Islet of Langerhans (tissue), 1 donor: ENCODE measurements around the gene NRXN2.

ENCODE experiments used
- FAIRE-seq: peaks from one replicate; lab custom pipeline; 2011; peaks lifted over from hg19 to GRCh38; lab: Jason Lieb, UNC

Gene NRXN2

DNA sequence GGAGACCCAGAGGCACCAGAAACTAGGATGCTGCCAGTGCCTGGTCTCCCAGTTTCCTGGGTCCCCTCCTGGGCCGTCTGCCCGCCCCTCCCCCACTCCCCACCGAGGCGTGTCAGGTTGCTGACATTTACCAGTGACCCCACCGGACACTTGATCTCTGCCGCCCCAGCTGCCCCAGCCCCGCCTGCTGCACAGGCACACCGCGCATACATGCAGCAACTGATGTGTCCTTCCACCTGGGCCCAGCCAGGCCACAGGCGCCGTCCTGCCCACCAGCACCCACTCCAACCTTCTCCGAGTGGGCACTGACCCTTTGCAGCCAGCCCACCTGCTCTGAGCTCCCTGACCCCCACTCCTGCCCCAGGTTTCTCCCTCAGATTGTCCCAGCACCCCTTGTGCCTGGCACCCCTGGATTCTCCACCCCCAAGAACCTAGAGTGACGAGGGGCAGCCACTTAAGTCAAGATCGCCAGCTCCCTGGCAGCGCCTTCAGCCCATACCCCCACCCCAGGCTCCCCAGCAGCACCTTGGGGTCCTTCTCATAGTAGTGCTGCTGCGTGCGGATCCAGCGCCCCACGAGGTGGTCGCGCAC lies 36.2 kb upstream of the NRXN2 start:
- FAIRE-seq, result no peak

DNA sequence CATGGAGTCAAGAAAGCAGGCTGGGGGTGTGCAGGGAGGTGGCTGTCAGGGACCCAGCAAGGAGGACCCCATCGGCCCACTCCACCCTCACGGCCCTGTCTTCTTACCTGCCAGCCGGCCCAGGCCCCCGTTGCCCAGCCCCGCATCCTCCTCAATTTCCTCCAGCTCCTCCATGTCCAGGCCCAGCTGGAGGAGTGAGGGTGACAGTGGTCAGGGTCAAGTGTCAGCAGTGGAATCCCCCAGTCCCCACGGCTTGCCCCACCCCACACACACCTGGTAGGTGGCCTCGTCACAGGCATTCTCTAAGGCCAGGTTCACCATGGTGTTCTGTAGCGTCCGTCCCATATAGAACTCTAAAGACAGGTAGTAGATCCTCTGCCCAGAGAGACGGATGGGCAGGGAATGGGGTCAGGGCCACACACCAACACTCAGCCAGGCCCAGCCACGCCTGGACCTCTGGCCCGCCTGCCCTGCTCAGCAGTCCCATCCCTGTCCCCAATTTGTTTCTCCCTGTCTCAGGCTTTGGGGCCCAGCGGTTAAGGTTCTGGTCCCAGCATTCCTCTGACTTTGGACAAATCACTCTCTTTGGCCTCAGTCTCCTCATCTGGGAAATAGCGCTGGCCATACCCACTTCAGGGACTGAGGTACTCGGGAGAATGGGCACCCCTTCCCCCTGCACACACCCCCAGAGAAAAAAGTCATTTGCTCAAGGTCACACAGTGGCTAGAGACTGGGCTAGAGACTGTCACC lies 35.5 kb upstream of the NRXN2 start:
- no peak for FAIRE-seq

DNA sequence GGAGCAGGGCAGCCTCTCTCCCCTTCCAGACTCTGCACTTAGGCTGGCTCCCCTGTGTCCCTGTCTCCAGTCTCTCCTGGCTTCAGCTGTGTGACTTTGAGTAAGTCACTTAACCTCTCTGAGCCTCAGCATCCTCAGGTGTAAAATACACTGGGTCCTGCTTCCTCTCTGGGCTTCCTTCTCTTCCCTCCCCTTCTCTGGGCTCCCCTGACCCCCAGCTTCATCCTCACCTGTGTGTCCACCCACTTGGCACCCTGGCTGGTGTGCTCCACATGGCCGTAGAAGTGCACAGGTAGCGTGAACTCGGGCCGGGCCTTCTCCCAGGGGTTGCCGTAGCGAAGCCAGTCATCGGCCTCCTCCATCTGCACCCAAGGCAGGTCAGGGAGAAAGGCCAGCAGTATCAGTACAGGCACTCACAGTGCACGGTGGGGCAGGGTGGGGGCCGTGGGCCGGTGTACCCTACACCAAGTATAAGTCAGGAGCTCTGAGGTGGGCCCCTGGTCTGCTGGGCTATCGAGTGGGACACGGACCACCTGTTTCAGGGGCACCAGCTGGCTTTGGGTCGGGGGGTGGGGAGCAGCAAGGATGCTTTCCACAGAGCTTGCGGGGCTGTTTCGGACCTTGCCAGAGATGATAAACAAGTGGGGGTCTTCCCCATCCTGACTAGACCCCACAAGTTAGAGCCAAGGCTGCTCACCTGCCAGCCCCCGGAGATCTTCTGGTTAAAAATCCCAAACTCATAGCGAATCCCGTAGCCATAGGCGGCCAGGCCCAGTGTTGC lies 34.7 kb upstream of the NRXN2 start:
- FAIRE-seq, result no peak

DNA sequence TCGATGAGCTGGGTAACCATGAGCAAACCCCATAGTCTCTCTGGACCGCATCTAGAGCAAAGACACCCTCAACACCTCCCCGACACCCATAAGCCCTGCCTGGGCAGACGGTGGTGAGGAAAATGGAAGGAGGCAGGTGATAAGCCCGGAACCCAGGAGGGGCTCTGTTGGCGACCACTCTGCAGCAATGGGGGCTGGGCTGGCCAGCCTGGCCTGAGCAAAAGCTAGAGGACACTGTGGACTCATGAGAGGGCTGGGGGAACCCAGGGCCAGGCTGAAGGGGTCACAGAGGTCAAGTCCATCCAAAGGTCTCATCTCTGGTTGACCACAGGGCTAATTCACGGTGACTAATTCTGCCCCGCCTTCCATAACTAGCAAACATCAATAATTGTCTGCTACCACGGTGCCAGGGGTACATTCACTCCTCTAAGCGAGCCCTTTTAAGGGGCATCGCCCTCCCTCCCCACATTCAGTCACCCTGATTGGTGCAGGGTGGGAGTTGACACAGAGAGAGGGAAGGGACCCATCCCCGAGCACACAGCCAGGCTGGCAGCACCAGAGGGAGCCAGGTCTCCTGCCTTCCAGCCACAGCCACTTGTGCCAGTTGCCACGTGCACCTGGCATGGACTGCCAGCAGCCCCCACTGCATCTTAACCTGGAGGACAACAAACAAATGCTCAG lies 32.8 kb upstream of the NRXN2 start:
- FAIRE-seq, result no peak

DNA sequence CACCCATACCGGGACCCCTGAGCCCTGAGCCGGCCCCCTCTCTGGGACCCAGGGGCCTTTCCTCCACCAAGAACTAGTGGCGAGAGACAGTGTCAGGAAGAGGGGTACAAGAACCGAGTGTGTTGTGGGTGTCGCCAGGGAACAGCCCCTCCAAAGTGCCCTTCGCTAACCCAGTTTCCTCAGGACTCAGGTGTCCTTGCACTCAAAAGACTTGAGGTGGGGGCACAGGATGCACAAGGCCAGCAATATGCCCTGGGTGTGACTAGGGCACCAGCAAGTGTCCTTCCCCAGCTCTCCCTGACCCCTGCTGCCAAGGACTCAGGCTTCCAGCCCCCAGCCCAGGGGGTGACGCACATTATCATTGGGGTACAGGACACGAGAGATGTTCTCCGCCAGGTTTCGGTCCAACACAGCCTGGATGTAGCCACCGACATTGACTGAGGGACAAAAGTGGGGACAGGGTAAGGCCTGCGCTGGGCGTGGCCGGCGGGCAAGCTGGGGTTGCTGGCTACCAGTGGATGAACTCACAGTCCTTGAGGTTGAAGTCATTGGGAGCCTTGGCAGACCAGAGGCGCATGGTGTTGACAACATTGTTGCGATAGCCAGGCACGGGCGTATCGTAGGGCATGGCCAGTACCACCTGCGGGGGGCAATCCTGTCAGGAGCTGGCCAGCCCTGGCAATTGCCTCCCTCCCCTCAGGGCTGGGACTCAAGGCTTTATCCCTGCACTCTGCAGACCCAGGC lies 32.1 kb upstream of the NRXN2 start:
- no peak for FAIRE-seq

DNA sequence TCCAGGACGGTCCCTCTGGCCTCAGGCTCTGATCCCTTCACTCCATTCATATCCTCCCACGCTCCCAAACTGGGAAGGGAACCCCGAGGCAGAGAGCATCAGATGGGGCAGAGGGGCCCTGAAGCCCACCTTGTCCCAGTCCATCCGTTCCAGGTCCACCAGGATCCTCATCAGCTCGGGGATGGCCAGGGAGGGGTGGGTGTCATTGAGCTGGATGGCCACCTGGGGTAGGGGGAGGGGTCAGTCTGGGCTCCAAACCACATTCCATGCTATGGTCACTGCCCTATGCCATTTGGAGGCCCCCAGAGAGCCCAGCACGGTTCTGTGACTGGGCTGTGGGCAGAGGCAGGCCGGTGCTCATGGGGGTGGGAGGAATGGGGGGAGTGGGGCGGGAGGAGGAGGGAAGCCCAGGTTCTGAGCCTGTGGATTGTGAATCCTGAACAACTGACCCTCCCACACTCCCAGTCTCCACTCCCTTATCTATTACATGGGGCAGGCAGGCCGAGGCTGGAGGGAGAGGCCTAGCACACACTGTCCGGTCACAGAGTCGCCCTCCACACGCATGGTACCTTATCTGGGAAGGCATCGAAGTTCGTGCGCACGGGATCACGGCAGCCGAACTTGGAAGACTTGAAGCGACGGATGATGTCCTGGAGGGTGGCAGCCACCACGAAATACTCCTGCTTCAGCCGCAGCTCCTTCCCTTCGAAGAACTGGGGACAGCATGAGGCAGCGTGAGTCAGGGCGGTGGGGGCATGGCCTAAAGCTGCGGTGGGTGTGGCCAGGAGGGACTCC lies 31.3 kb upstream of the NRXN2 start:
- FAIRE-seq, result no peak

DNA sequence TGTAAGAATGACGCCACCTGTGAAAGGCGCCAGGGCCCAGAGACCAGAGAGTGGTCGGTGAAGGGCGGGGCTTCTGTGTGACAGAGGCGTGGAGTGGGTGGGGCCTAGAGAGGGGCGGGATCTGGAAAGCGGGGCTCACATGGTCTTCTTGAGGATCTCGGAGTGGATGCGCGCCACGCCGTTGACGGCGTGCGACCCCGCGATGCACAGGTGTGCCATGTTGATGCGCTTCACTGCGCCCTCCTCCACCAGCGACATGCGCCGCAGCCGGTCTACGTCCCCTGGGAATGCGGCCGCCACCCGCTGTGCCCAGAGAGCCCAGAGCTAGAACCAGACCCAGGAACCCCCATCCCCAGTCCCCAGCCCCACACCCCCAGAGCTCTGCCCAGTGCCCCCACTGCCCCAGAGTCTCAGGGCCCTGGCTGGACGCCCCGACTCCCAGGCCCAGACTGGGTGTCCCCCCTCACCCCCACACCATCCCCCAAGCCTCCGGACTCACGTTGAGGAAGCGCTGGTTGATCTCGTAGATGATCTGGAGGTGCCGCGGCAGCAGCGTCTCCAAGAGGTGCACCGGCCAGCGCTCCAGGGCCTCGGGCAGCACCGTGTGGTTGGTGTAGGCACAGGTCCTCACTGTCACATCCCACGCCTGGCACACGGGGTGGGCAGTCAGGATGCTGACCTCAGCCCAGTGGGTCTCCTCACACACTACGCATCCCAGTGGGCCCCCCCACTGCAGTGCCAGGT lies 30.6 kb upstream of the NRXN2 start:
- no peak for FAIRE-seq

DNA sequence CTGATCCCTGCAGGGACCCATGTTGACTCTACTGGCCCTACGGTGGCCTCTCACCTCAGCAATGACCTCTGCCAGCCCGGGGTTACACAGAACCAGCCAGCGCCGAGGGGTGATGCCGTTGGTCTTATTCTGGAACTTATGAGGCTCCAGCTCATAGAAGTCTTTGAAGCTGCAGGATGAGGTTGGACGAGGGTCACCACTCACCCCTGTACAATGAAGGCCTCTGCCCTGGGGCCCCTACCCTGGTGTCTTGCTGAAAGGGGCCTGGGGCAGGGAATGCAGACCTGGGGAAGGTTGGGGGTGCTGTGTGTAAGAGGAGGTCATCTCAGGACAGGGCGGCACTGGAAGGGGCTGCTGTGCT lies 30.0 kb upstream of the NRXN2 start:
- FAIRE-seq, result no peak

DNA sequence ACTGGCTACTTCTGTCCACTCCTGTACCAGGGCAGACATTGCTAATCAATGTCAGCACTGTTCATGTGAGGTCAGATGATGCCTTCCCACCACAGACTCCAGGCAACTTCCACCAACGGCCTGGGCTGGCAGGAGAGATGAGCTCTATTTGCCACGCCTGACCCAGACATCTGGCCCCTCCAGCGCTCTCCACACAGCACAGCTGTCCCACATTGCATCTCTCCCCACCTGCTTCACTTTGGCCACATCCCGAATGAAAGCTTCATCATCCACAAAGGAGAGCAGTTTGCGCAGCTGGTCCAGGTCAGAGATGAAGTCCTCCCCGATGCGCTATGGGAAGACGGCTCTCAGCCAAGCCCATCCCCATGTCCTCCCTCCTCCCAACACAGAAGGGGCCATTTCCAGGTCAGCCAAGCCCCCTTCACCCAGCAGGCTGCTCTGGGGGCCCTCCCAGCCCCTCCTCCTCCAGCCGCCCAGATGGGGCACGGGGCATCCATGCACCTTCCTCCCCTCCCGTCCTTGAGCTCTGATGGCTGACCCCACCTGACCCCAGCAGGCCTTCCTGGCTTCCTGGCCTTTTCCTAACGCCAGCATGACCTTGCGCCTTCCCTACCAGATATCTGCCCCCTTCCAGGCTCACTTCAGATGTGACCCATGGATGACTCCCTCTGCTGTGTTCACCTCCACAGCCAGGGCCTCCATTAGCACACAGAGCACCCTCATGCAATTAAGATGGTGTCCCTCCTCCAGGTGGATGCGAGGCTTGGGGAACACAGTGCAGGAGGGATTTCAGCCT lies 29.4 kb upstream of the NRXN2 start:
- FAIRE-seq, result no peak

DNA sequence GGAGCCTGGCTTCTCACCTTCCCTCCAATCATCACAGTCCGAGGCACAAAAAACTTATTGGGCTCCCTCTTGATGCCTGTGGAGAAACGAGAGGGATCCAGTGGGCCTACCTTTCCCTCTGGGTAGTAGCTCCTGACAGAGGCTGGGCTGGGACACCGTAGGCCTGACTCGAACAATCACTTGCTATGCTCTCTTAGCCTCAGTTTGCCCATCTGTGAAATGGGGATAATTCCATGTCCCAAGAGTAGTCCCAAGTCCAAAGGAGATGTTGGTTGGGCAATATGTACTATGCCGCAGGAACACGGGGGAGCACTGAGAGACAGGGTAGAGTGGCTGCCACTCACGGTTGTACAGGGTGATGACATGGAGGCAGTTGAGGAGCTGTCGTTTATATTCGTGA lies 28.6 kb upstream of the NRXN2 start:
- FAIRE-seq, result no peak

DNA sequence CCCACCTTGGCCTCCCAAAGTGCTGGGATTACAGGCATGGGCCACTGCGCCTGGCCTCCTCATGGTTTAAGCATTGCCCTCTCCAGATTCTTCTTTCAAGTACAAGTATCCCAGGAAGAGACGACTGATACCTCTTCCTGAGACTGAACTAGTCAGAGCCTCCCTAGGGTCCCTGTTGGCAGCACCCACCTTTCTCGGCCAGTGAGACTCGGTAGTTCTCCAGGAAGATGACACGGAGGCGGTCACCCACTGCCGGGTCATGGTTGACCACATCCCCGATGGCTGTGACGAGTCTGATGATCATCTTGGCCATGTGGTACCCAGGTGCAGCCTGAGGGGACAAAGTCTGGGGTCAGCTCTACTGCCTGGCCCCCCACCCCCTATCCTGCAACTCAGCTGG lies 28.1 kb upstream of the NRXN2 start:
- FAIRE-seq, result no peak

DNA sequence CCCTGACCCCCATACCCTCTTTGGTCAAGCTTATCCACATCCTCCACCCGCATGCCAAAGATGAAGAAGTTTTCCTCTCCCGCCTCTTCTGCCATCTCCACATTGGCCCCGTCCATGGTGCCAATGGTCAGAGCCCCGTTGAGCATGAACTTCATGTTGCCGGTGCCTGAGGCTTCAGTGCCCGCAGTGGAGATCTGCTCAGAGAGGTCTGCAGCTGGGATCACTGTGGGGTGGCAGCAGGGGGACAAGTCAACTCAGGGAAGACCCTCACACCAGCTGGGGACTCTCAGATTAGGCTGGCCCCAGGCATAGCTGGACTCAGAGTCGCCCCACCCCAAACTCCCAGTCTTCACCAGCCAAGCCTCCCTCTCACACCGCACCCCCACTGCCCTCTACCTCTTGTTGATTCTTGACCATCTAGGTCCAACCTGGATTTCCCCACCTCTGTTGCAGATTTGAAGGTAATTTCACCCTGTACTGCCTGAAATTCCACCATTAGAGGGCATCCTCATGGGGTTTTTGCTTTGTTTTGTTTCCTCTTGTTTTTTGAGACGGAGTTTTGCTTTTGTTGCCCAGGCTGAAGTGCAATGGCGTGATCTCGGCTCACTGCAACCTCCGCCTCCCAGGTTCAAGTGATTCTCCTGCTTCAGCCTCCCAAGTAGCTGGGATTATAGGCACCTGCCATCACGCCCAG lies 27.5 kb upstream of the NRXN2 start:
- FAIRE-seq, result no peak

DNA sequence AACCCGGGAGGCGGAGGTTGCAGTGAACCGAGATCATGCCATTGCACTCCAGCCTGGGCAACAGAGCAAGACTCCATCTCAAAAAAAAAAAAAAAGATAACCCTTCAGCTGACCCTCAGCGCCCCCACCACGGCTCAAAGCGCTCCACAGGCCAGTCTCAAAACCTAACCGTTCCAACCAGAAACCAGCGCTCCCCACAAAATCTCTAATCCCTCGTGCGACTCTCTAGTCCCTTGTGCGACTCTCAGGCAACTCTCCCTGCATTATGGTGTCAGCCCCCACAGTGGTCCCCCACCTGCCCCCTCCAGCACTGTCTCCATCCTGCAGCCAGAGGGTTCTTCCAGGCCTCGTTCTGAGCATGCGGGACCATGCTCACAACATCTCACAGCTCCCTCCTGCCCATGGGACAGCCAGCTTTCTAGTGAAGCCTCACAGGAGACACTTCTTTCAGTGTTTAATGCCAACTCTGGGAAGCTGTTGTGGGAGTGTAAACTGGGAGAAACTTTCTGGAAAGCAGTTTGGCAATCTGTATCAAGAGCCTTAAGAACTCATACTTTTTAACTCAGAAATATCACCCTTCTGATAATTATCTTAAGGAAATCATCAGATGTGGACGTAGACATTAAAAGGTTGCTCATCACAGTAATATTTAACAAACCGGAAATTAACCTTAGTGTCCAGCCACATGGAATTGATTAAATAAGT lies 25.1 kb upstream of the NRXN2 start:
- FAIRE-seq, result no peak

DNA sequence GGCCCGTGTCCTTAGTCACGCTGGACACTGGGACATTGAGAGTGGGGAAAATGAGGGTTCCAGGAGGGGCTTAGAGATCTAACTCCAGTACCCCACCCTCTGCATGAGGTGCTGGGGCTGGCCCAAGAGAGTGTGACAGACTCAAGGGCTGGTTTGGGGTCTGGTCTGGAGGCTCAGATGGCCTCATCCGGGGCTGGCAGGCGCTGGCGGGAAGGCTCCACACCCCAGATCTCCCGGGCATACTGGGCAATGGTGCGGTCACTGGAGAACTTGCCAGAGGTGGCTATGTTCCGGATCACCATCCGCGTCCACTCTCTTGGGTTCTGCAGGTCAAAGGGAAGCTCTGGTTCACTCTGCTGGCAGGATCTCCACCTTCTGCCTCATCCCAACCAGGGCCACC lies 23.5 kb upstream of the NRXN2 start:
- no peak for FAIRE-seq

DNA sequence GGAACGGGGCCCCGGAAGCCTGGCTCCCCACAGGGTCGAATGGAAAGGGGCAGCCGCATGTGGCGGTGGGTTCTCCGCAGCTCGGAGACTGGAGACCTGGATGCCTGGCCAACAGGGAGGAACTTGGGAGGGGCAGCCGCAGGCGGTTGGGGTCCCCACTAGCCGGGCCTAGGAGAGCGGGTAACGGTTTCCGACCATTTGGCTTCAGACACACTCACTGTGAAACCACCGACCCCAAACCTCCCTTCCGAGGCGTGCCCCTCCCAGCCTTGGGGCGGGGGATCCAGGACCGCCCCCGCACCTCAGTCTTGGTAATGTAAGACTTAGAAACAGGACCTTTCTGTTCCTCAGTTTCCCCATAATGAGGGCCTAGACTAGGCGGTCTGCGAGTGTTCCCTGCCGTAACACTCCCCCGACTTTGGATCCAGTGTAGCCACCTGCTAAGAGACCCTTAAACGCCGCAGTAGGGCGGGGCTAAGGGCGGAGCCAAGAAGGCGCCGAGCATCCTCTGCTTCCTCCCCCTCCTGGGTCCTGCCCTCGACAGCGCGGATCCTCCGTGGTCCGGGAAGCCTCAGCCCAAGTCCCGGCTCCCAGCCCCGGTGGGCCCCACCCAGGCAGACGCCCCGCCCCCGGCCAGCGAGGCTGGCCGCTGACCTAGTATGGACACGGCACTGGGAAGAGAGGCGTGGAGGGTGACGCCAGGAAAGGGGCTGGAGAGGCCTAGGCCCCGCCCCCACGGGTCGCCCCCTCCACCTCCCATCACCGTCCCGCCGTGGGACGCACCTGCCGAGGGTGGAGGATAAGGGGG lies 22.7 kb upstream of the NRXN2 start:
- FAIRE-seq, result no peak

DNA sequence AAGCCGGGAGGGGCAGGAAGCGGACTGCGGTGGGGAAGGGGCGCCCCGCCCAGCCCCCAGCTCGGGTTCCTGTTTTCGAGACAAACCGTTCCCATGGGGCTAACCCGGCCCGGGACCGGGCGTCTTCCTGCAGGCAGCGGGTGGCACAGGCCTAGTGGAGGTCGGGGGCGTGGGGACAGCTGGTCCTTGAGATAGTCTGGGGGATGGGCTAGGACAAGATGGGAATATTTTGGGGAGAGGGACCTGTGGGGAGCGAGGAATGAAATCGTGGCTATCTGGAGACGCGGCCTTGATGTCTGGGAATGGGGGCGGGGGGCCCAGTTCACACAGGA lies 22.2 kb upstream of the NRXN2 start:
- FAIRE-seq, result no peak

DNA sequence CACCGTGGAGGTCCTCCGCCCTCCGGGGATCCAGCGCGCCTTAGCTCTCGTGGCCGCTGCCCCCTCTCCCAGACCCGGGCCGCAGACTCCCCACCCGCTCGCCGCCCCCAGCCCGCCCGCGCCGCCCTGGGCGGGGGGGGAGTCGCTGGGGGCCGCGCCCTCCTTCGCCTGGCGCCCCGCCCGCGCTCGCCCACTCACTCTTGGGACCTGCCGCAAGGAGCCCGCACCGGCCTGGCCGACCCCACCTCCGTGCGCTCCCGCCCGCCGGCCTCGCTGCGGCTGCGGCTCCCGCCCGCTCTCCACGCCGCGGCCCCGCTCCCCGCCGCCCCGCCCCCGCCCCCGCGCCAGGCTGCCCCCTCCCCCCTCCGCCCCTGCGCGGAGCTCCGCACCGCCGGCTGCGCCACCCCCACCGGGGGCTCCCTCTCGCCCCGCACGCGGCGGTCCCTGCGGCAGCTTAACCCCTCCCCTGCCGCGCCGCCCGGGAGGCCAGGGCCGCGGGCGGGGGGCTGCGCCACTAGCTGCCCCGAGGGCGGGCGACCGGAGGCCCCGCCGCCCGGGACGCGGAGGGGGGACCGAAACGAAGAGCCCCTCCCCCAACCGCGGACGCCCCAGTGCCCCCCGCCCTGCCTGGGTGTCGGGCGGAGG lies 21.7 kb upstream of the NRXN2 start:
- FAIRE-seq, result no peak
